ENCODE data around the gene NRN1L.

GRCh38 chr16:67915831-67916723 is 31.4 kb downstream of the NRN1L start:
- no peak for TF ChIP-seq POLR2A (IDR thresholded peaks at IDR 0.05; ENCODE audit: low read length)
- TF ChIP-seq GATA1 (IDR thresholded peaks at IDR 0.05; ENCODE audit: low read depth, low read length), result no peak
